Mesenteric fat pad (tissue), 1 donor: ENCODE results near the gene PRSS37. TPM values are rescaled to one million over a fixed set of nuclear protein-coding genes. Genes with fewer than 3 reads are reported as not detected.
"Not testable (repeated sequence)": the region's sequence is repeated elsewhere in the genome, so short reads cannot be mapped to it uniquely, and the experiment has no call there.

ENCODE experiments used
- DNase-seq: peaks from one replicate; pipeline ENCODE4 v3.0.0-alpha.2; 2020; ENCODE audit warnings: low spot score
- long read RNA-seq: library from polyadenylated mRNA; unstranded; transcript quantifications from one replicate; pipeline ENCODE4 v2.0.0, GENCODE V29; 2020
- total RNA-seq: library from RNA; stranded (reverse); fragmentation: NEBNext Ultra II Directional; extraction: Animal tissue kit (Norgen Biotek cat#: 25700); gene quantifications from one replicate; pipeline ENCODE4 v1.2.1, GENCODE V29; 2021
- donor health status: DM: yes; HTN: yes; CAD: no.

The PRSS37 gene
- not detected for total RNA-seq
- long read RNA-seq = 0 reads

- no peak for DNase-seq
These were observed at the start of gene PRSS37 for GRCh38 chr7:141841385-141841784. TSS of gene PRSS37 (minus strand) at chr7:141841485. CDS start at chr7:141841049, 436 bp downstream.

DNA sequence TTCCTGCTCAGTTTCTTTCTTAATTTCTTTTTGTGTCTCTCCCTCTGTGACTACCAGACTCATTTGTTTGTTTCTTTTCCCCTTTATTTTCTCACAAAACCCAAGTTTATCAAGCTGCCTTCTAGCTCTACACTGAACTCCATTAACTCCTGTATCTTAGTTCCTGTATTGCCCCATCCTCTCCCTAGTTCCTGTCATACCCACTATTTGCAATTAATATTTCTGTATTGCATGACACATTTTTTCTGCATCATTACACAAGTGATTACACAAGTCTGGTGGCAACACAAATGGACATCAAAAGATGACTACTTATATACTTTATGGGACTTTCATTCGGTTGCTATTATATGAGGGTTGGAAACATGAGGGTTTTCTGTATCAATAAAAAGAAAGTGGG, 48.0 kb upstream of the PRSS37 start:
- no peak for DNase-seq

DNA sequence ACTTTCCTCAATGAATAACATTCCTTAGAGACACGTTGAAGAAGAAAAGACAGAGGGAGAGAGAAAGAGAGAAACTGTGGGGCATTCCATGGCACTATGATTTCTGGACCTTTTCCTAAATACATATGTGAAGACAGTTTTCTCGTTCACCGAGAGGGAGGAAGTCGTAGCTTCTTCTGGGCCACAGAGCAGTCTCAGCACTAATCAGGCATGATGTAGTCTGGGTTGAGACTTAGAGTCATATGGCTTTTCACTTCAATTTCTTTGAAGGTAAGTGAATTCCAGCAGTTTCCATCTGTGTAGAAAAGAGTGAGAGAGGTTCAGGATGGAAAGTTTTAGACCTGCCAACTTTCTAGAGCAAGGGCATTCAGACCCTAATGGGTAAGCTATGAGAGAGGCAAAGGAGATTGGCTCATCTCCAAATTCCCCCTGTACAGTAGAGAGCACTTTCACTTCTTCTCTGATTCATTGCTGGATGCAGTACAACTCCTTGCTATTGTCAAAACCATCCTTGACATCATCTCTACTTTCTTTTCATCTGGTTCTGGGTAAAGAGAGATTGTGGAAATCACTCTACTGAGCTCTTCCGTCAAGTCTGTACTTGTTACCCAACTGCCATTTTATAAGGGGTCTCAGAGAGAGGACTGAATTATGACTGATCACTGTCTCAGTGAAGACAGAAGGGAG, 43.4 kb upstream of the PRSS37 start:
- DNase-seq = no peak

- no peak for DNase-seq
These were observed 39.7 kb upstream of the PRSS37 start for GRCh38 chr7:141880960-141881359.

GRCh38 chr7:141877365-141877764, 36.1 kb upstream of the PRSS37 start:
- no peak for DNase-seq

DNA sequence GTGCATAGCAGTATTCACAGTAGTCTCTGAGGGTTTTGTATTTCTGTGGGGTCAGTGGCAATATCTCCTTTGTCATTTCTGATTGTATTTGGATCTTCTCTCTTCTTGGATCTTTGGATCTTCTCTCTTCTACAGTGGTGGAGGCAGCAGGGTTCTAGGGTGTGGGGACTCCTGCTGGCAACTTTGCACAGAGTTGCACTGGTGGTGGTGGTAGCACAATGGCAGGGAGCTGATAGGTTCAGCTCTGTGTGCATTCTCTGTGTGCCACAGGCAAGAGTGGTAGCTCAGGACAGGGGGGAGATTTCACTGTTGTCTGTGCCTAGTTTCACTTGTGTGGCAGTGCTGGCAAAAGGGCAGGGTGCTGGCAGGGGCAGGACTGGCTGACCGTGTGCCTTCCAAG, 35.1 kb upstream of the PRSS37 start:
- DNase-seq = no peak

GRCh38 chr7:141875453-141875852, 34.2 kb upstream of the PRSS37 start:
- DNase-seq = no peak

DNA sequence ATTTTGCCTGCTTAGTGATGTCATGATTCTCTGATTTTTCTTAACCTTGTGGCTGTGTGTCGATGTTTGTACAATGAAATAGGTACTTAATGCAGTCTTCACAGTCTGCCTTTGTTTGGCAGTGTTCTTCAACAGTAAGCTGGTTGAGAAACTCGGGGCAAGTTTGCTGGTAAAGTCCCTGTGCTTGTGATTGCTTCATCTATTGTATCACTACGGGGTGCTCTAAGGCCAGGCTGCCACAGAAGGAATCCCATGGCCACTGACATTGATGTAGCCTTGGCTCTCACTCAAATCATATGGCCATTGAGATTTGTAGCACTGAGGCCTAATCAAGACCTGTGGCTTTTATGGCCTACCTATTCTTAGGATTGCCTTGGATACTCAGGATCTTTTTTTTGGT, 33.5 kb upstream of the PRSS37 start:
- DNase-seq = no peak

DNA sequence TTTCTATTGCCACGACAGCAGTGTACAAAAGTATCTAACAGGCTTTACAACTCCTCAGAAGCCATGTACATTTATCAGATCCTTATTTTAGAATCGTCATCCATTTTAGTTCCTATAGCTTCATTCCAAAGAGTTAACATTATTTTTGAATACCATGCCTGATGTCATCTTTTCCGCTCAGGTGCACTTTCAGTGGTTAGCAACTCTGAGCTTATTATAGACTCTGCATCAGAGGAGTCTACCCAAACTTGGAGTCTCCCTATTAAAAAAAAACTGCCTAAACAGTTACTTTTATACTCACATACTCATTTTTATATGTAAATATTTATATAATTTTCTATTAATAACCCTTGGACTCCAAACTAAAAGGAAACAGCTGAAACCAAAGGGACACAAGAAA, 31.6 kb upstream of the PRSS37 start:
- DNase-seq = no peak

DNA sequence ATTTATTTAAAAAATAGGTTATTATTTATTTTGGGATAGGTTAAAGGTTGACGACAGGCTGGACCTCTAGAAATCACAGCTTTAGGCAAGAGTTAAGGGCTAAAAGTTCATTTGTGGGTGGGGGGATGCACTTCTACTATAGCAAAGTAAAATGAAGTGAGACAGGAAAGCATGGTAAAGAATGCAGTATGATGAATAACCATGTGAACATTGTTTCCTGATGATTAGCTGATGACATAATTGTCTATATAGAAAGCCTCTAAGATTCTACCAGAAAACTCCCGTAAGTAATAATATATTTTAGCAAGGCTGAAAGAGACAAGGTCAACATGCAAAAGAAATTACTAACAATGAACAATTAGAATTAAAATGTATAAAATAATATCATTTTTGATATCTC, 25.7 kb upstream of the PRSS37 start:
- no peak for DNase-seq

- no peak for DNase-seq
These were observed 23.6 kb upstream of the PRSS37 start for GRCh38 chr7:141864765-141865447.

GRCh38 chr7:141860207-141860606, 18.9 kb upstream of the PRSS37 start:
- DNase-seq = no peak

DNA sequence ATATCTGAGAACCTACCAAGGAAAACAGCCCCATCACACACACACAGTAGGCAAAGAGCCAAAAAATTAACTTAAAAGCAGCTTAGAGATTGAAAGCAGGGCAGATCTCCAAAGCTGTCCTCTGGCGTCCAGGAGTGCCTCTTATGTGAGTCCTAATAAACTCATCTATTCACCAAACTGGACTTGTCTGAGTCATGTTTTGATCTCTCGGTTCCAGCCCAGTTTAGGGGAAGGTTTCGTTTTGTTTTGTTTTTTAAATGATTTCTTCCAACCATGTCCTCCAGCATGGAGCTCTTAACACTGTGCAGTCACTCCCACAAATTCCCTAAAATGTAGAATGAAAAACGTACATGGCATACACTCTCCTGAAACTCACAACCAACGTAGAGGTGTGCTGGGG, 6.7 kb upstream of the PRSS37 start:
- DNase-seq = no peak

DNA sequence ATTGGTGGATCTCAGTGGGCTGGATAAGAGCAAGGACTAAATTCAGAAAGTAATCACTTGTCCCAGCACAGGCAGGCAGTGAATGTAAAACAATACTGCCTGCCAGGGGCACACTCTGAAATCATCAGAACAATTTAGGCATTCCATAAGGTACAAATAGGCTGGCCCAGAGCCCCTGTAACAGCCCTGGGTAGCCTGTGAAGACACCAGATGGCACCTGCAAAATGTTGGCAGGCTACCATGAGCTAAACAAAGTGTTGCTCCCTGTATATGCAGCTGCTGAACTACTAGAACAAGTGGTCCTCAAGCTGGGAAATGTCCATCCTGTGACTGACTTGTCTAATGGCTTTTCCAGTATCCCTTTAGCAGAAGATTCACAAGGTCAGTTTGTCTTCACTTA, 3.0 kb upstream of the PRSS37 start:
- no peak for DNase-seq

GRCh38 chr7:141842904-141843303, 1.6 kb upstream of the PRSS37 start:
- DNase-seq = no peak

GRCh38 chr7:141840708-141841107, 577 bp downstream of the PRSS37 start:
- no peak for DNase-seq

DNA sequence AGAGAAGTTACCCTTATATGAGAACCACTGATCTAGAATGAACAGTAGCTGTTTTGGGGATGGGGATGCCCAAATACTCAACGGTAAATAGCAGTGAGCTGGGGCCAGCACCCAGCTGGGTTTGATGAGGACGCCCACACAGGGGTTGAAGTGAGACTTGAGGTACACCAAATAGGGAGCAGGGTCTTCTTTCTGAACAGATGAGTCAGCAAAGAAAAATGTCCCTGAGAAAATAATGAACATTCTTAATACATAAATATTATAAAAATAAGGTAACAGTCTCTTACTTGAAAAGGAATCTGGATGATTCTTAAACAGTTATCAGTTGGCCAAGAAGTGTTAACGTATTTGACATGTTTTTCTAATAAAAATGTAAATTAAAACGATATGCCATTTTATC, 2.0 kb downstream of the PRSS37 start:
- DNase-seq = no peak

GRCh38 chr7:141838581-141838980, 2.7 kb downstream of the PRSS37 start:
- DNase-seq = no peak

GRCh38 chr7:141837683-141838082, 3.6 kb downstream of the PRSS37 start:
- DNase-seq = no peak

GRCh38 chr7:141822432-141822831, 18.9 kb downstream of the PRSS37 start:
- not testable (repeated sequence) for DNase-seq

DNA sequence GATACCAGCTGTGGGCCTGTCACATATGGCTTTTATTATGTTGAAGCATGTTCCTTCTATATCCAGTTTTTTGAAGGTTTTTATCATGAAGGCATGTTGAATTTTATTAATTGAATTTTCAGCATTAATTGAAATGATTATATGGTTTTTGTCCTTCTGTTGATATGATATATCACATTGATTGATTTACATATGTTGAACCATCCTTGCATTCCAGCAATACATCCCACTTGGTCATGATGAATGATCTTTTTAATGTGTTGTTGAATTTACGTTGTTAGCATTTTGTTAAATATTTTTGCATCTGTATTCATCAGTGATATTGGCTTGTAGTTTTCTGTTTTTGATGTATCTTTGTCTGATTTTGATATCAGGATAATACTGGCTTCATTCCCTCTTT, 21.2 kb downstream of the PRSS37 start:
- DNase-seq = no peak

DNA sequence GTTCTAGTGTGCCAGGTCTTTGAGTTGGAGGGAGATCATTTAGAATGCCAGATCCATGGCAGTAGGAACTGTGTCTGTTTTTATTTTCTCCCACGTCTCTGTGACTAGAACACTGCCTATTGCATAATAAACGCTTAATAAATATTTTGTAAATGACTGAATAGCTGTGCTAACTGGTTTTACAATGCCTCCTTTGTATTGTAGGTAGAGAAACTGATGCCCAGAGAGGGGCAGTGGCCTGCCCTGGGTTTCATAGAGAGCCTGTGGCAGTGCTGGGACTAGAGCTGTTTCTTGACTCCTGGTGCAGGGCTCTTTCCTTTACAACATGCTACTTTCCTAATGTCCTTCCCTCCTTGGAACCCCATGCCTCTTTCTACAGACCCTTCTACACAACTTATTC, 48.8 kb downstream of the PRSS37 start:
- no peak for DNase-seq

DNA sequence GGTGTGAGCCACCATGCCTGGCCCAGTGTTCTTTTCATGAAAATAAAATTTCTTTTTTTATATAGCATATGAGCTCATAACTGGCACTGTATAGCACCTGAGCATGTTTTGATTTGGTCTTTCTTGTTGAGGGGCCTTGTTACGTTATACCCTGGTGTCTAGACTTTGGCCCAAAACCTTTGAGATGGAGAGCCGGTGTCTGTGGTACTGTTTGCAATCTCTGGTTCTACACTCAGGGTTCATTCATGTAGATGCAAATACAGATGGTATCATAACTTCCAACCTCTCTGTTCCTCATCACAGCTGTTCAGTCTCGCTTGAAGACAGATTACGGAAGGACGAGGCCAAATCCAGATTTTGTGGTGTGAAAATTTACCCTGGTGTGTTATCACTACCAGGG, 51.4 kb downstream of the PRSS37 start, which contains the start of gene TAS2R5:
Gene TAS2R5 (plus strand): TSS at position 301 of the 400 bp plus-strand sequence. CDS start 145 bp downstream, outside the sequence.
- DNase-seq = no peak
